Transverse colon (tissue), 4 donors: ENCODE data around the gene OS9.
A peak's percentile ranks its signal among the peaks of the same experiment; 100 is the strongest.

Experiments
- EP300 ChIP-seq: sonication (generic); formaldehyde crosslinking; IDR thresholded peaks from one replicate; pipeline ENCODE4 v1.6.1; 2017; ENCODE audit warnings: antibody characterized with exemption, low read depth
- POLR2A ChIP-seq: fragments of 450-650 bp; IDR thresholded peaks from one replicate; pipeline ENCODE4 v1.6.1; 2016; ENCODE audit warnings: antibody characterized with exemption, mild to moderate bottlenecking, moderate library complexity
- POLR2AphosphoS5 ChIP-seq, 3 donors: sonication (generic); formaldehyde crosslinking; IDR thresholded peaks; one replicate each; pipeline ENCODE4 v1.6.1; 2016; ENCODE audit warnings: antibody characterized with exemption in 3 of 3
- TF ChIP-seq, protein P1 (sequence below), 5 experiments: fragments of 200-600 bp in 3 of 5; fragments of 450-650 bp in 2 of 5; sonication (generic) in 3 of 5; IDR thresholded peaks; 1 replicate in 2 of 5; 2 replicates in 3 of 5; pipeline ENCODE4 v1.5.1; 2016 to 2017; ENCODE audit warnings: antibody characterized with exemption in 5 of 5, inconsistent platforms in 3 of 5, mild to moderate bottlenecking in 2 of 5, moderate library complexity in 1 of 5

DNA sequence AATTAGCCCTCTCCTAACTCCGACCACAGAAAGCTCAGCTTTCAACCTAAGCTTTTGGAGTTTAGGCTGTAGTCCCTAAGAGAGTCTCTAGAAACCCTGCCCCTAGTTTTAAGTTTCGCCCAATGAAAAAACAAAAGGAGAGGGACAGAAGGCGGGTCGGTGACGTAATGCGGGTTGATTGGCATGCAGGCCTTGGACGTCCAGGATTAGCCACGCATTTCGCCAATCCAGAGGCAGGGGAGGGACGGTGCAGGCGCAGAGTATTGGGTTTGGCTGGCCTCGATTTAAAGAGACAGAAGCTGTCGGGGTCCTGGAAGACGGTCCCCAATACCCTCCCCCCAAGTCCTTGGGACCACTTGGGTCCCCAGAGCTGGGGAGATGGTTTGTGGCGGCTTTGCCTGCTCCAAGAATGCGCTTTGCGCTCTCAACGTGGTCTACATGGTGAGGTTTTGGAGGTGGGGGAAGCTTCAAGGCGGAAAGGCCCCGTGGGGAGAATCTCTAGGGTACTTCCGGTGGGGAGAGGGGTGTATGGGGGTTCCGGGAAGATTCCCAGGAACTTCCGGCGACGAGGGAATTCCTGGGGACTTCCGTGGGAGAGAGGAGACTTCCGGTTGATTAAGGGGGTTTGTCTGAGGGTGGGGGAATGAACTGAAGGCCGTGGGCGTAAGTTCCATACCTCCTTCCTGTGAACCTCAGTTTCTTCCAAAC lies 51.0 kb downstream of the OS9 start, which contains the start of gene TSPAN31:
- TF ChIP-seq, protein P1, sequence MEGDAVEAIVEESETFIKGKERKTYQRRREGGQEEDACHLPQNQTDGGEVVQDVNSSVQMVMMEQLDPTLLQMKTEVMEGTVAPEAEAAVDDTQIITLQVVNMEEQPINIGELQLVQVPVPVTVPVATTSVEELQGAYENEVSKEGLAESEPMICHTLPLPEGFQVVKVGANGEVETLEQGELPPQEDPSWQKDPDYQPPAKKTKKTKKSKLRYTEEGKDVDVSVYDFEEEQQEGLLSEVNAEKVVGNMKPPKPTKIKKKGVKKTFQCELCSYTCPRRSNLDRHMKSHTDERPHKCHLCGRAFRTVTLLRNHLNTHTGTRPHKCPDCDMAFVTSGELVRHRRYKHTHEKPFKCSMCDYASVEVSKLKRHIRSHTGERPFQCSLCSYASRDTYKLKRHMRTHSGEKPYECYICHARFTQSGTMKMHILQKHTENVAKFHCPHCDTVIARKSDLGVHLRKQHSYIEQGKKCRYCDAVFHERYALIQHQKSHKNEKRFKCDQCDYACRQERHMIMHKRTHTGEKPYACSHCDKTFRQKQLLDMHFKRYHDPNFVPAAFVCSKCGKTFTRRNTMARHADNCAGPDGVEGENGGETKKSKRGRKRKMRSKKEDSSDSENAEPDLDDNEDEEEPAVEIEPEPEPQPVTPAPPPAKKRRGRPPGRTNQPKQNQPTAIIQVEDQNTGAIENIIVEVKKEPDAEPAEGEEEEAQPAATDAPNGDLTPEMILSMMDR (IDR thresholded peaks at IDR 0.05) = peak in 1 of 5 experiments; percentile 21
- peak; percentile 33 to 68 (median 58) for TF ChIP-seq POLR2AphosphoS5 (IDR thresholded peaks at IDR 0.05)
- TF ChIP-seq POLR2A = peak; percentile 65
- no peak for TF ChIP-seq EP300
